MM.1S (cell line): ENCODE data around the gene TAF1B.

Experiments
- DNase-seq: peaks from one replicate; pipeline ENCODE4 v3.0.0-alpha.2; 2015
- H2AFZ ChIP-seq: fragments of 300-600 bp; sonication (generic); 2 replicates; pipeline ENCODE4 v1.6.0; 2016; ENCODE audit warnings: antibody characterized with exemption, low read length
- H3F3A ChIP-seq: fragments of 300-600 bp; sonication (generic); 2 replicates; pipeline ENCODE4 v1.6.1; 2016; ENCODE audit warnings: mild to moderate bottlenecking, antibody characterized with exemption, low read length, moderate library complexity, mixed read lengths; ENCODE audit not compliant: insufficient read depth
- H3K27ac ChIP-seq: fragments of 300-600 bp; sonication (generic); 2 replicates; pipeline ENCODE4 v1.5.1; 2016; ENCODE audit warnings: mild to moderate bottlenecking, low read length
- H3K27me3 ChIP-seq: fragments of 300-600 bp; sonication (generic); replicated peaks from 2 replicates; pipeline ENCODE4 v1.6.0; 2016; ENCODE audit warnings: low read length; ENCODE audit not compliant: insufficient read depth
- H3K36me3 ChIP-seq: fragments of 300-600 bp; sonication (generic); replicated peaks from 2 replicates; pipeline ENCODE4 v1.6.1; 2016; ENCODE audit warnings: mild to moderate bottlenecking, low read length, mixed read lengths; ENCODE audit not compliant: insufficient read depth
- H3K4me1 ChIP-seq: fragments of 300-600 bp; sonication (generic); 2 replicates; pipeline ENCODE4 v1.6.1; 2016; ENCODE audit warnings: low read length, mixed read lengths
- H3K4me2 ChIP-seq: fragments of 300-600 bp; sonication (generic); 2 replicates; pipeline ENCODE4 v1.6.0; 2016; ENCODE audit warnings: low read depth, low read length
- H3K4me3 ChIP-seq: fragments of 300-600 bp; sonication (generic); 2 replicates; pipeline ENCODE4 v1.5.1; 2016; ENCODE audit warnings: low read length, mixed read lengths
- H3K79me2 ChIP-seq: fragments of 300-600 bp; sonication (generic); 2 replicates; pipeline ENCODE4 v1.6.1; 2016; ENCODE audit warnings: mixed run types, low read length, mixed read lengths
- H3K9ac ChIP-seq: fragments of 300-600 bp; sonication (generic); 2 replicates; pipeline ENCODE4 v1.6.1; 2016; ENCODE audit warnings: low read length, mixed read lengths
- H3K9me2 ChIP-seq: fragments of 300-600 bp; sonication (generic); replicated peaks from 2 replicates; pipeline ENCODE4 v1.6.1; 2016; ENCODE audit warnings: mild to moderate bottlenecking, low read length, mixed read lengths; ENCODE audit not compliant: insufficient read depth
- H3K9me3 ChIP-seq: fragments of 300-600 bp; sonication (generic); replicated peaks from 2 replicates; pipeline ENCODE4 v1.6.1; 2016; ENCODE audit warnings: mild to moderate bottlenecking, low read length, mixed read lengths; ENCODE audit not compliant: insufficient read depth
- H4K20me1 ChIP-seq: fragments of 300-600 bp; sonication (generic); 2 replicates; pipeline ENCODE4 v1.6.1; 2016; ENCODE audit warnings: mild to moderate bottlenecking, low read length, moderate library complexity, mixed read lengths; ENCODE audit not compliant: insufficient read depth
- CTCF ChIP-seq: fragments of 300-600 bp; sonication (generic); IDR thresholded peaks from 2 replicates; pipeline ENCODE4 v1.5.1; 2016; ENCODE audit warnings: antibody characterized with exemption, low read length, mixed read lengths
- EZH2 ChIP-seq: fragments of 300-600 bp; sonication (generic); optimal IDR thresholded peaks from 2 replicates; pipeline ENCODE3; 2017; ENCODE audit warnings: low read depth, mild to moderate bottlenecking, antibody characterized with exemption, low read length, mixed read lengths
- EZH2phosphoT487 ChIP-seq: fragments of 300-600 bp; sonication (generic); IDR thresholded peaks from 2 replicates; pipeline ENCODE4 v1.6.1; 2018; ENCODE audit warnings: antibody characterized with exemption, low read length

Gene TAF1B

GRCh38 chr2:9883897-9884296, 40.6 kb downstream of the TAF1B start:
- Histone ChIP-seq H3K9me3 (no peaks in the 10 kb centered on the region), H3K4me1 (no peaks in the 10 kb centered on the region), H3K4me3 (no peak overlapping the region), H3K36me3 (no peaks in the 10 kb centered on the region), H3K9me2 (no peaks in the 10 kb centered on the region), H3K79me2 (no peaks in the 10 kb centered on the region), H3K27ac (no peak overlapping the region), H3K4me2 (no peak overlapping the region), H2AFZ (no peak overlapping the region), H3K9ac (no peak overlapping the region), H4K20me1 (no peaks in the 10 kb centered on the region), H3K27me3 (no peaks in the 10 kb centered on the region), H3F3A (no peaks in the 10 kb centered on the region)
- TF ChIP-seq CTCF (no peak), EZH2 (no peak), EZH2phosphoT487 (no peak)
- no peak for DNase-seq

DNA sequence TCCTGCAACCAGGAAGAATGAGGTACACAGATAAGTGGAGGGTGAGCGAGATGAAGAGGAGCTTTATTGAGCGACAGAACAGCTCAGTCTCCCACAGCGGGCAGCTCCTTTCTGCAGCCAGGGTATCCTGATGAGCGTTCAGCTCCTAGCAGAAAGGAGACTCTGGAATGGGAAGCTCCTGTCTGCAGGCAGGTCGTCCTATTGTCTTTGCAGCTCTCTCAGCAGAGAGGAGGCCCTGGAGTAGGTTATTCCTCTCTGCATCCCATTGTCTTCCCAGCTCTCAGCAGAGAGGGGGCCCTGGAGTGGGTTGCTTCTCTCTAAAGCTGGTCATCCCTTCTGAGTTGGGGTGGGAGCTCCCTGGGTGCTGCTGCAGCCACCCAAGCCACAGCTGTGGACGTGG, 41.2 kb downstream of the TAF1B start:
- Histone ChIP-seq H3K36me3 (no peaks in the 10 kb centered on the region), H4K20me1 (no peaks in the 10 kb centered on the region), H3K9ac (no peak overlapping the region), H3K79me2 (no peaks in the 10 kb centered on the region), H3K4me1 (peaks cover 2% of the 10 kb centered on the region), H3K9me2 (no peaks in the 10 kb centered on the region), H3K9me3 (no peaks in the 10 kb centered on the region), H3K27me3 (no peaks in the 10 kb centered on the region), H3F3A (no peaks in the 10 kb centered on the region), H3K4me2 (no peak overlapping the region), H3K4me3 (no peak overlapping the region), H2AFZ (no peak overlapping the region), H3K27ac (no peak overlapping the region)
- DNase-seq, result no peak
- no peak for TF ChIP-seq EZH2
- no peak for TF ChIP-seq EZH2phosphoT487
- TF ChIP-seq CTCF, result no peak

GRCh38 chr2:9885036-9885684, 41.9 kb downstream of the TAF1B start:
- TF ChIP-seq EZH2phosphoT487, result no peak
- no peak for TF ChIP-seq EZH2
- no peak for TF ChIP-seq CTCF

More at GRCh38 chr2:9885036-9885684, 41.9 kb downstream of the TAF1B start:
- Histone ChIP-seq H3K36me3 (no peaks in the 10 kb centered on the region), H3K4me1 (peaks cover 10% of the 10 kb centered on the region), H3K9me3 (no peaks in the 10 kb centered on the region), H4K20me1 (no peaks in the 10 kb centered on the region), H3K79me2 (no peaks in the 10 kb centered on the region), H3F3A (no peaks in the 10 kb centered on the region), H3K9ac (no peak overlapping the region), H3K27ac (no peak overlapping the region), H3K4me3 (no peak overlapping the region), H3K27me3 (no peaks in the 10 kb centered on the region), H3K4me2 (no peak overlapping the region), H3K9me2 (no peaks in the 10 kb centered on the region), H2AFZ (no peak overlapping the region)
- DNase-seq, result no peak
